Measurements from ENCODE around the gene VPS37D.
A peak's percentile ranks its signal among the peaks of the same experiment; 100 is the strongest.
"Not testable (repeated sequence)": the region's sequence is repeated elsewhere in the genome, so short reads cannot be mapped to it uniquely, and the experiment has no call there.

The VPS37D gene

GRCh38 chr7:73719806-73720169 is 52.2 kb downstream of the VPS37D start:
- Mint-ChIP-seq H3K4me1 (peaks cover 37% of the 10 kb centered on the region), H3K9me3 (no peaks in the 10 kb centered on the region), H3K4me3 (peak overlapping the region; percentile 74), H3K36me3 (no peaks in the 10 kb centered on the region), H3K27ac (no peak overlapping the region), H3K27me3 (peaks cover 48% of the 10 kb centered on the region)
- no peak for ATAC-seq

- ATAC-seq, H3K27ac Mint-ChIP-seq, H3K36me3 Mint-ChIP-seq, H3K9me3 Mint-ChIP-seq: not testable (repeated sequence)
- peak overlapping the region; percentile 74 for H3K4me3 Mint-ChIP-seq
- peaks cover 37% of the 10 kb centered on the region for H3K4me1 Mint-ChIP-seq
- H3K27me3 Mint-ChIP-seq: peaks cover 50% of the 10 kb centered on the region
Observed at GRCh38 chr7:73720443-73720842, 52.8 kb downstream of the VPS37D start.

- H3K9me3 Mint-ChIP-seq: no peaks in the 10 kb centered on the region
- H3K27ac Mint-ChIP-seq: no peak overlapping the region
- H3K4me1 Mint-ChIP-seq: peaks cover 27% of the 10 kb centered on the region
- H3K36me3 Mint-ChIP-seq: no peaks in the 10 kb centered on the region
- no peak overlapping the region for H3K4me3 Mint-ChIP-seq
- peaks cover 41% of the 10 kb centered on the region for H3K27me3 Mint-ChIP-seq
- no peak for ATAC-seq
Observed at GRCh38 chr7:73721377-73721817, 53.8 kb downstream of the VPS37D start.

Measured in stimulated activated memory B cell treated with anti-CD40 and anti-IgM and Interleukin-4, amounts not matched to agents 10 μg/mL and 1 μg/mL and 100 μg/mL, for 72 hours (primary cell).